ENCODE data around the gene PLA2G1B. TPM values are rescaled to one million over a fixed set of nuclear protein-coding genes. Genes with fewer than 3 reads are reported as not detected.

Gene PLA2G1B
- total and polyA plus RNA-seq, 9 of the 15 experiments (the other 6 are each of a cell fraction or from before 2014, with no cell fraction given): 1.4 TPM; not detected in 8

GRCh38 chr12:120292661-120293531 lies 34.7 kb downstream of the PLA2G1B start, which contains the start of gene RNU4-1 (continued):
- no peak for TF ChIP-seq ZNF561 (CRISPR knock-in tag; conservative IDR thresholded peaks at IDR 0.05)
- TF ChIP-seq KLF16 (IDR thresholded peaks at IDR 0.05): peak; percentile 48; the same call in 1 of the 2 replicates
- TF ChIP-seq ZNF12 (CRISPR knock-in tag; IDR thresholded peaks at IDR 0.05): no peak
- peak; percentile 82 for TF ChIP-seq POLR2G (IDR thresholded peaks at IDR 0.05; ENCODE audit: low read depth, low read length)
- TF ChIP-seq ZNF644 (tag; IDR thresholded peaks at IDR 0.05; ENCODE audit: low read depth): 0 out of 2 replicates have a peak, but pooled peaks have one; percentile 26
- TF ChIP-seq ZNF24 (IDR thresholded peaks at IDR 0.05): peak; percentile 32; the same call in 1 of the 2 replicates
- TF ChIP-seq, protein P1, sequence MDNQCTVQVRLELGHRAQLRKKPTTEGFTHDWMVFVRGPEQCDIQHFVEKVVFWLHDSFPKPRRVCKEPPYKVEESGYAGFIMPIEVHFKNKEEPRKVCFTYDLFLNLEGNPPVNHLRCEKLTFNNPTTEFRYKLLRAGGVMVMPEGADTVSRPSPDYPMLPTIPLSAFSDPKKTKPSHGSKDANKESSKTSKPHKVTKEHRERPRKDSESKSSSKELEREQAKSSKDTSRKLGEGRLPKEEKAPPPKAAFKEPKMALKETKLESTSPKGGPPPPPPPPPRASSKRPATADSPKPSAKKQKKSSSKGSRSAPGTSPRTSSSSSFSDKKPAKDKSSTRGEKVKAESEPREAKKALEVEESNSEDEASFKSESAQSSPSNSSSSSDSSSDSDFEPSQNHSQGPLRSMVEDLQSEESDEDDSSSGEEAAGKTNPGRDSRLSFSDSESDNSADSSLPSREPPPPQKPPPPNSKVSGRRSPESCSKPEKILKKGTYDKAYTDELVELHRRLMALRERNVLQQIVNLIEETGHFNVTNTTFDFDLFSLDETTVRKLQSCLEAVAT (IDR thresholded peaks at IDR 0.05): peak; percentile 92 to 96
- peak; percentile 93 for TF ChIP-seq TAF9B (IDR thresholded peaks at IDR 0.05; ENCODE audit: partially characterized antibody)
- peak; percentile 100 for TF ChIP-seq PML (IDR thresholded peaks at IDR 0.05; ENCODE audit: low read length)
- TF ChIP-seq ETV6 (IDR thresholded peaks at IDR 0.05; ENCODE audit: borderline replicate concordance in 1 of 2, low read depth in 2 of 2, low read length in 1 of 2): 0 out of 4 replicates have a peak, but pooled peaks of 1 of the 2 experiments have one; percentile 41
- no peak for TF ChIP-seq ETV6 (CRISPR knock-in tag; IDR thresholded peaks at IDR 0.05; ENCODE audit: borderline replicate concordance)
- peak; percentile 31 for TF ChIP-seq CTBP1 (IDR thresholded peaks at IDR 0.05; ENCODE audit: borderline replicate concordance)
- TF ChIP-seq MYNN (IDR thresholded peaks at IDR 0.05): peak; percentile 85; the same call in 1 of the 2 replicates
- TF ChIP-seq MYNN (CRISPR knock-in tag; IDR thresholded peaks at IDR 0.05): no peak
- TF ChIP-seq HDAC3 (IDR thresholded peaks at IDR 0.05; ENCODE audit: borderline replicate concordance, partially characterized antibody): peak; percentile 57
- TF ChIP-seq, protein P2, sequence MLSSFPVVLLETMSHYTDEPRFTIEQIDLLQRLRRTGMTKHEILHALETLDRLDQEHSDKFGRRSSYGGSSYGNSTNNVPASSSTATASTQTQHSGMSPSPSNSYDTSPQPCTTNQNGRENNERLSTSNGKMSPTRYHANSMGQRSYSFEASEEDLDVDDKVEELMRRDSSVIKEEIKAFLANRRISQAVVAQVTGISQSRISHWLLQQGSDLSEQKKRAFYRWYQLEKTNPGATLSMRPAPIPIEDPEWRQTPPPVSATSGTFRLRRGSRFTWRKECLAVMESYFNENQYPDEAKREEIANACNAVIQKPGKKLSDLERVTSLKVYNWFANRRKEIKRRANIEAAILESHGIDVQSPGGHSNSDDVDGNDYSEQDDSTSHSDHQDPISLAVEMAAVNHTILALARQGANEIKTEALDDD (IDR thresholded peaks at IDR 0.05): peak; percentile 90
- TF ChIP-seq, protein P3, sequence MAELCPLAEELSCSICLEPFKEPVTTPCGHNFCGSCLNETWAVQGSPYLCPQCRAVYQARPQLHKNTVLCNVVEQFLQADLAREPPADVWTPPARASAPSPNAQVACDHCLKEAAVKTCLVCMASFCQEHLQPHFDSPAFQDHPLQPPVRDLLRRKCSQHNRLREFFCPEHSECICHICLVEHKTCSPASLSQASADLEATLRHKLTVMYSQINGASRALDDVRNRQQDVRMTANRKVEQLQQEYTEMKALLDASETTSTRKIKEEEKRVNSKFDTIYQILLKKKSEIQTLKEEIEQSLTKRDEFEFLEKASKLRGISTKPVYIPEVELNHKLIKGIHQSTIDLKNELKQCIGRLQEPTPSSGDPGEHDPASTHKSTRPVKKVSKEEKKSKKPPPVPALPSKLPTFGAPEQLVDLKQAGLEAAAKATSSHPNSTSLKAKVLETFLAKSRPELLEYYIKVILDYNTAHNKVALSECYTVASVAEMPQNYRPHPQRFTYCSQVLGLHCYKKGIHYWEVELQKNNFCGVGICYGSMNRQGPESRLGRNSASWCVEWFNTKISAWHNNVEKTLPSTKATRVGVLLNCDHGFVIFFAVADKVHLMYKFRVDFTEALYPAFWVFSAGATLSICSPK (IDR thresholded peaks at IDR 0.05; ENCODE audit: borderline replicate concordance): no peak
- no peak for TF ChIP-seq ZNF121 (CRISPR knock-in tag; conservative IDR thresholded peaks at IDR 0.05)
- no peak for TF ChIP-seq BRF1 (IDR thresholded peaks at IDR 0.05; ENCODE audit: borderline replicate concordance, extremely low read depth, insufficient read length)
- TF ChIP-seq, protein P4, sequence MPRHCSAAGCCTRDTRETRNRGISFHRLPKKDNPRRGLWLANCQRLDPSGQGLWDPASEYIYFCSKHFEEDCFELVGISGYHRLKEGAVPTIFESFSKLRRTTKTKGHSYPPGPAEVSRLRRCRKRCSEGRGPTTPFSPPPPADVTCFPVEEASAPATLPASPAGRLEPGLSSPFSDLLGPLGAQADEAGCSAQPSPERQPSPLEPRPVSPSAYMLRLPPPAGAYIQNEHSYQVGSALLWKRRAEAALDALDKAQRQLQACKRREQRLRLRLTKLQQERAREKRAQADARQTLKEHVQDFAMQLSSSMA (CRISPR knock-in tag; IDR thresholded peaks at IDR 0.05): peak; percentile 9; the same call in 1 of the 2 replicates
- TF ChIP-seq SMAD3 (CRISPR knock-in tag; conservative IDR thresholded peaks at IDR 0.05): peak; percentile 70; the same call in 1 of the 2 replicates
- TF ChIP-seq, protein P5, sequence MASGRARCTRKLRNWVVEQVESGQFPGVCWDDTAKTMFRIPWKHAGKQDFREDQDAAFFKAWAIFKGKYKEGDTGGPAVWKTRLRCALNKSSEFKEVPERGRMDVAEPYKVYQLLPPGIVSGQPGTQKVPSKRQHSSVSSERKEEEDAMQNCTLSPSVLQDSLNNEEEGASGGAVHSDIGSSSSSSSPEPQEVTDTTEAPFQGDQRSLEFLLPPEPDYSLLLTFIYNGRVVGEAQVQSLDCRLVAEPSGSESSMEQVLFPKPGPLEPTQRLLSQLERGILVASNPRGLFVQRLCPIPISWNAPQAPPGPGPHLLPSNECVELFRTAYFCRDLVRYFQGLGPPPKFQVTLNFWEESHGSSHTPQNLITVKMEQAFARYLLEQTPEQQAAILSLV (tag; IDR thresholded peaks at IDR 0.05): no peak
- TF ChIP-seq HDAC6 (IDR thresholded peaks at IDR 0.05; ENCODE audit: low read depth, low read length): peak; percentile 45; the same call in 1 of the 2 replicates

Data from K562 (cell line).